AG04450 (cell line): ENCODE measurements around the gene DLGAP3. TPM values are rescaled to one million over a fixed set of nuclear protein-coding genes. Genes with fewer than 3 reads are reported as not detected.

Source experiments
- CTCF ChIA-PET: fragments of 300-600, 350-600 bp; formaldehyde crosslinking; extraction: SDS; loops from one replicate; lab custom pipeline; 2022; ENCODE audit warnings: antibody characterized with exemption, inconsistent platforms; lab: Charles Lee
- POLR2A ChIA-PET: fragments of 350-600 bp; formaldehyde crosslinking; extraction: SDS; loops from one replicate; lab custom pipeline; 2021; ENCODE audit warnings: antibody characterized with exemption, inconsistent platforms; lab: Yijun Ruan, JAX
- DNase-seq: peaks from one replicate; pipeline ENCODE4 v3.0.0-alpha.2; 2011; ENCODE audit warnings: low read depth, low spot score
- H3K27ac ChIP-seq: one replicate; pipeline ENCODE4 v1.5.1; 2012; ENCODE audit warnings: low read depth, low read length, control low read depth
- H3K27me3 ChIP-seq: one replicate; pipeline ENCODE4 v1.6.0; 2012; ENCODE audit warnings: low read length; ENCODE audit not compliant: control insufficient read depth, insufficient read depth
- H3K4me3 ChIP-seq: 2 replicates; pipeline ENCODE4 v1.5.1; 2011; ENCODE audit warnings: mild to moderate bottlenecking, low read depth, low read length, control low read depth
- H3K9me3 ChIP-seq: 2 replicates; pipeline ENCODE4 v1.5.1; 2012; ENCODE audit warnings: low read length; ENCODE audit not compliant: control insufficient read depth, insufficient read depth
- CTCF ChIP-seq: IDR thresholded peaks from 2 replicates; pipeline ENCODE4 v1.5.1; 2011; ENCODE audit warnings: low read depth, low read length, control low read depth, inconsistent platforms
- polyA plus RNA-seq: library from polyadenylated mRNA; depleted of rRNA; stranded (reverse); fragments of >200 nt; gene quantifications from 2 replicates; pipeline ENCODE4 v1.2.3, GENCODE V29; 2011

Gene DLGAP3
- polyA plus RNA-seq, 1 experiment = not detected

- ChIA-PET POLR2A (interaction anchor here (1.0 kb wide), 1 partner anchor 25 kb away, joined by 3 read pairs; the partner anchor contains the start of gene SMIM12), CTCF (interaction anchor here (0.9 kb wide), 1 partner anchor 32 kb away, joined by 5 read pairs; no protein-coding TSS in a partner anchor)
- H3K9me3 ChIP-seq = peaks cover 6% of the 10 kb centered on the region; the same call in 1 of the 2 replicates
- TF ChIP-seq CTCF = no peak
- H3K4me3 ChIP-seq = no peak overlapping the region
- H3K27ac ChIP-seq = no peak overlapping the region
- peaks cover 21% of the 10 kb centered on the region for H3K27me3 ChIP-seq
- no peak for DNase-seq
Measured at GRCh38 chr1:34884961-34885360, 44.5 kb downstream of the DLGAP3 start.

GRCh38 chr1:34884536-34884935 is 44.9 kb downstream of the DLGAP3 start:
- H3K27me3 ChIP-seq = peaks cover 19% of the 10 kb centered on the region
- CTCF ChIA-PET = interaction anchor here (0.9 kb wide), 1 partner anchor 32 kb away, joined by 5 read pairs; no protein-coding TSS in a partner anchor
- no peak for TF ChIP-seq CTCF
- H3K4me3 ChIP-seq = no peak overlapping the region
- peaks cover 6% of the 10 kb centered on the region; the same call in 1 of the 2 replicates for H3K9me3 ChIP-seq
- POLR2A ChIA-PET = no interaction called here
- DNase-seq = no peak
- no peak overlapping the region for H3K27ac ChIP-seq

- Histone ChIP-seq H3K27me3 (peaks cover 19% of the 10 kb centered on the region), H3K4me3 (no peak overlapping the region), H3K9me3 (no peaks in the 10 kb centered on the region), H3K27ac (no peak overlapping the region)
- ChIA-PET CTCF (interaction anchor here (1.6 kb wide), 1 partner anchor 12 kb away, joined by 3 read pairs; no protein-coding TSS in a partner anchor), POLR2A (no interaction called here)
- no peak for TF ChIP-seq CTCF
- no peak for DNase-seq
Measured at GRCh38 chr1:34879230-34879629, 50.2 kb downstream of the DLGAP3 start.

- Histone ChIP-seq H3K27ac (no peak overlapping the region), H3K4me3 (no peak overlapping the region), H3K27me3 (peaks cover 33% of the 10 kb centered on the region), H3K9me3 (no peaks in the 10 kb centered on the region)
- ChIA-PET POLR2A (no interaction called here), CTCF (no interaction called here)
- no peak for TF ChIP-seq CTCF
- DNase-seq = no peak
Measured at GRCh38 chr1:34876406-34876805, 53.0 kb downstream of the DLGAP3 start.

- Histone ChIP-seq H3K27me3 (peaks cover 29% of the 10 kb centered on the region), H3K9me3 (no peaks in the 10 kb centered on the region), H3K27ac (no peak overlapping the region), H3K4me3 (no peak overlapping the region)
- ChIA-PET CTCF (interaction anchor here (0.6 to 1.7 kb wide), 4 partner anchors 9 to 110 kb away, joined by 4 to 11 read pairs (median 4); no protein-coding TSS in a partner anchor), POLR2A (no interaction called here)
- TF ChIP-seq CTCF = no peak
- no peak for DNase-seq
Measured at GRCh38 chr1:34874296-34874952, 55.0 kb downstream of the DLGAP3 start.
